ENCODE measurements around the gene TAGAP. TPM values are rescaled to one million over a fixed set of nuclear protein-coding genes. Genes with fewer than 3 reads are reported as not detected.
"Not testable (repeated sequence)": the region's sequence is repeated elsewhere in the genome, so short reads cannot be mapped to it uniquely, and the experiment has no call there.

The TAGAP gene
- total and polyA plus RNA-seq, 2 donors (not counting 1 experiment from before 2014, with no cell fraction given), result 167 to 242 TPM

DNA sequence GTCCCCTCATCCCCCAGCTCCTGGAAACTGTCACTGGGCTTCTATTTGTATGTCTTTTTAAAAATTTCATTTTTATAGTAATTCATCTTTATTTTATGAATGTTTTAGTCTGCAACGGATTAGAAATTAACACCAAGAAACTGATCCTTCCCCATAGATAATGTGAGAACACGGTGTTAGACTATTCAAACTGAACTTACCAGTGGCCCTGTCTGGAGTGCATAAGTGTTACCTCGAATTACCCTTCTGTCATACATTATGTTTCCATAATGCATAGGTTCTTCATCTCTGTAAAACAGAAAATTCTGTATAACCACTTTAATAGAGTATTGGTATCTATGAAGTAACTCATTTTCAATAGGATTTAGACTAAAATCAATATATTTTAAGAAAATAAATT lies 51.2 kb downstream of the TAGAP start:
- WGBS (ENCODE audit: insufficient coverage), result no CpG with 5 or more reads among the region's 3 CpGs
- no peak overlapping the region for H3K27ac Mint-ChIP-seq
- H3K9ac ChIP-seq (ENCODE audit: low read length), result no peak overlapping the region
- peaks cover 0 to 8% (median 6%) of the 10 kb centered on the region in 3 donors for H3K9me3 ChIP-seq (ENCODE audit: control extremely low read depth in 1 of 3, control insufficient read depth in 2 of 3, insufficient read depth in 1 of 3, low read length in 2 of 3)
- H3K9me3 Mint-ChIP-seq (ENCODE audit: insufficient read depth), result no peaks in the 10 kb centered on the region
- no peaks in the 10 kb centered on the region for H4K20me1 ChIP-seq (ENCODE audit: control insufficient read depth, insufficient read depth, low read length, poor library complexity, severe bottlenecking)
- TF ChIP-seq EZH2 (IDR thresholded peaks at IDR 0.05; ENCODE audit: borderline replicate concordance, insufficient read depth, low read depth, low read length, poor library complexity, severe bottlenecking), result no peak
- TF ChIP-seq, protein P1, sequence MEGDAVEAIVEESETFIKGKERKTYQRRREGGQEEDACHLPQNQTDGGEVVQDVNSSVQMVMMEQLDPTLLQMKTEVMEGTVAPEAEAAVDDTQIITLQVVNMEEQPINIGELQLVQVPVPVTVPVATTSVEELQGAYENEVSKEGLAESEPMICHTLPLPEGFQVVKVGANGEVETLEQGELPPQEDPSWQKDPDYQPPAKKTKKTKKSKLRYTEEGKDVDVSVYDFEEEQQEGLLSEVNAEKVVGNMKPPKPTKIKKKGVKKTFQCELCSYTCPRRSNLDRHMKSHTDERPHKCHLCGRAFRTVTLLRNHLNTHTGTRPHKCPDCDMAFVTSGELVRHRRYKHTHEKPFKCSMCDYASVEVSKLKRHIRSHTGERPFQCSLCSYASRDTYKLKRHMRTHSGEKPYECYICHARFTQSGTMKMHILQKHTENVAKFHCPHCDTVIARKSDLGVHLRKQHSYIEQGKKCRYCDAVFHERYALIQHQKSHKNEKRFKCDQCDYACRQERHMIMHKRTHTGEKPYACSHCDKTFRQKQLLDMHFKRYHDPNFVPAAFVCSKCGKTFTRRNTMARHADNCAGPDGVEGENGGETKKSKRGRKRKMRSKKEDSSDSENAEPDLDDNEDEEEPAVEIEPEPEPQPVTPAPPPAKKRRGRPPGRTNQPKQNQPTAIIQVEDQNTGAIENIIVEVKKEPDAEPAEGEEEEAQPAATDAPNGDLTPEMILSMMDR (IDR thresholded peaks at IDR 0.05), result no peak
- no peaks in the 10 kb centered on the region for H3K79me2 ChIP-seq (ENCODE audit: control insufficient read depth, insufficient read depth, low read length)
- no peaks in the 10 kb centered on the region for H3K27me3 ChIP-seq (replicated peaks in 1 of 4; ENCODE audit: control extremely low read depth in 1 of 4, control insufficient read depth in 3 of 4, insufficient read depth in 4 of 4, low read length in 3 of 4)
- POLR2A ChIA-PET, result no interaction called here
- intact Hi-C loops (cut with micrococcal nuclease), result no loop called here
- no peaks in the 10 kb centered on the region for H3K36me3 ChIP-seq (replicated peaks in 1 of 2; ENCODE audit: control extremely low read depth in 1 of 2, control insufficient read depth in 1 of 2, extremely low read depth in 1 of 2, insufficient read depth in 2 of 2, low read length in 1 of 2)
- no peak overlapping the region for H3K27ac ChIP-seq (ENCODE audit: low read length in 2 of 2)
- no peak overlapping the region for H2AFZ ChIP-seq (ENCODE audit: insufficient read depth, low read depth, low read length, poor library complexity, severe bottlenecking)
- no peaks in the 10 kb centered on the region for H3K27me3 Mint-ChIP-seq
- peaks cover 1% of the 10 kb centered on the region for H3K4me1 Mint-ChIP-seq
- H3K4me2 ChIP-seq (replicated peaks; ENCODE audit: low read depth, low read length, poor library complexity, severe bottlenecking), result no peak overlapping the region
- H3K4me3 ChIP-seq (ENCODE audit: control extremely low read depth in 1 of 5, extremely low read depth in 1 of 5, insufficient read depth in 1 of 5, low read depth in 2 of 5, low read length in 4 of 5), result no peak overlapping the region
- CTCF ChIA-PET, result interaction anchor here (0.7 kb wide), 1 partner anchor 290 kb away, joined by 3 read pairs; no protein-coding TSS in a partner anchor
- H3K4me3 Mint-ChIP-seq, result no peak overlapping the region
- DNase-seq (no peak), ATAC-seq (ENCODE audit: low read depth) (no peak)
- H3K4me1 ChIP-seq (ENCODE audit: control insufficient read depth in 2 of 2, insufficient read depth in 2 of 2, low read length in 2 of 2), result no peaks in the 10 kb centered on the region

- WGBS (ENCODE audit: insufficient coverage), result 100% methylated on average over 1 of the region's 2 CpGs
- ATAC-seq (ENCODE audit: low read depth) (no peak), DNase-seq (no peak)
- no peak overlapping the region for H3K4me3 ChIP-seq (ENCODE audit: control extremely low read depth in 1 of 5, extremely low read depth in 1 of 5, insufficient read depth in 1 of 5, low read depth in 2 of 5, low read length in 4 of 5)
- Mint-ChIP-seq H3K27me3 (no peaks in the 10 kb centered on the region), H3K4me3 (no peak overlapping the region), H3K9me3 (ENCODE audit: insufficient read depth) (peaks cover 5% of the 10 kb centered on the region), H3K27ac (no peak overlapping the region), H3K4me1 (no peaks in the 10 kb centered on the region)
- no peaks in the 10 kb centered on the region for H4K20me1 ChIP-seq (ENCODE audit: control insufficient read depth, insufficient read depth, low read length, poor library complexity, severe bottlenecking)
- H3K27ac ChIP-seq (ENCODE audit: low read length in 2 of 2), result no peak overlapping the region
- POLR2A ChIA-PET, result interaction anchor here (1.2 kb wide), 1 partner anchor 220 kb away, joined by 3 read pairs; no protein-coding TSS in a partner anchor
- peaks cover 0 to 13% (median 8%) of the 10 kb centered on the region in 3 donors for H3K9me3 ChIP-seq (ENCODE audit: control extremely low read depth in 1 of 3, control insufficient read depth in 2 of 3, insufficient read depth in 1 of 3, low read length in 2 of 3)
- H3K36me3 ChIP-seq (replicated peaks in 1 of 2; ENCODE audit: control extremely low read depth in 1 of 2, control insufficient read depth in 1 of 2, extremely low read depth in 1 of 2, insufficient read depth in 2 of 2, low read length in 1 of 2), result no peaks in the 10 kb centered on the region
- TF ChIP-seq, protein P1 (IDR thresholded peaks at IDR 0.05), result no peak
- no peak for TF ChIP-seq EZH2 (IDR thresholded peaks at IDR 0.05; ENCODE audit: borderline replicate concordance, insufficient read depth, low read depth, low read length, poor library complexity, severe bottlenecking)
- H3K9ac ChIP-seq (ENCODE audit: low read length), result no peak overlapping the region
- intact Hi-C loops (cut with micrococcal nuclease), result no loop called here
- H3K4me2 ChIP-seq (replicated peaks; ENCODE audit: low read depth, low read length, poor library complexity, severe bottlenecking), result no peak overlapping the region
- no peaks in the 10 kb centered on the region for H3K79me2 ChIP-seq (ENCODE audit: control insufficient read depth, insufficient read depth, low read length)
- CTCF ChIA-PET, result interaction anchor here (0.9 to 2.0 kb wide), 4 partner anchors 9 to 143 kb away, joined by 3 to 6 read pairs (median 4); partner anchors contain the start of gene RSPH3
- H2AFZ ChIP-seq (ENCODE audit: insufficient read depth, low read depth, low read length, poor library complexity, severe bottlenecking), result no peak overlapping the region
- no peaks in the 10 kb centered on the region for H3K27me3 ChIP-seq (replicated peaks in 1 of 4; ENCODE audit: control extremely low read depth in 1 of 4, control insufficient read depth in 3 of 4, insufficient read depth in 4 of 4, low read length in 3 of 4)
- H3K4me1 ChIP-seq (ENCODE audit: control insufficient read depth in 2 of 2, insufficient read depth in 2 of 2, low read length in 2 of 2), result no peaks in the 10 kb centered on the region
Observed at GRCh38 chr6:158991017-158991723, 53.6 kb downstream of the TAGAP start.

DNA sequence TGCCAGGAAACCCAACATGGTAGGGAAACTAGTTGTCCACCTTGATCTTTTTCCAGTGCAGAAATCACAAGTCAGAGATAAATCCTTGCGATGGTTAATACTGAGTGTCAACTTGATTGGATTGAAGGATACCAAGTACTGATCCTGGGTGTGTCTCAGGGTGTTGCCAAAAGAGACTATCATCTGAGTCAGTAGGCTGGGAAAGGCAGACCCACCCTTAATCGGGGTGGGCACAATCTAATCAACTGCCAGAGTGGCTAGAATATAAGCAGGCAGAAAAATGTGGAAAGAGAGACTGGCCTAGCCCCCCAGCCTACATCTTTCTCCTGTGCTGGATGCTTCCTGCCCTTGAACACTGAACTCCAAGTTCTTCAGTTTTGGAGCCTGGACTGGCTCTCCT lies 55.1 kb downstream of the TAGAP start:
- H3K27me3 ChIP-seq (replicated peaks in 1 of 4; ENCODE audit: control extremely low read depth in 1 of 4, control insufficient read depth in 3 of 4, insufficient read depth in 4 of 4, low read length in 3 of 4); H3K27me3 Mint-ChIP-seq; POLR2A ChIA-PET; H3K9ac ChIP-seq (ENCODE audit: low read length); intact Hi-C loops (cut with micrococcal nuclease); H3K4me3 ChIP-seq (ENCODE audit: control extremely low read depth in 1 of 5, extremely low read depth in 1 of 5, insufficient read depth in 1 of 5, low read depth in 2 of 5, low read length in 4 of 5); H2AFZ ChIP-seq (ENCODE audit: insufficient read depth, low read depth, low read length, poor library complexity, severe bottlenecking); DNase-seq; H3K27ac Mint-ChIP-seq; ATAC-seq (ENCODE audit: low read depth); H3K4me1 Mint-ChIP-seq; H3K79me2 ChIP-seq (ENCODE audit: control insufficient read depth, insufficient read depth, low read length); H3K4me2 ChIP-seq (replicated peaks; ENCODE audit: low read depth, low read length, poor library complexity, severe bottlenecking); H3K4me3 Mint-ChIP-seq; H3K9me3 Mint-ChIP-seq (ENCODE audit: insufficient read depth); H3K36me3 ChIP-seq (replicated peaks in 1 of 2; ENCODE audit: control extremely low read depth in 1 of 2, control insufficient read depth in 1 of 2, extremely low read depth in 1 of 2, insufficient read depth in 2 of 2, low read length in 1 of 2); H4K20me1 ChIP-seq (ENCODE audit: control insufficient read depth, insufficient read depth, low read length, poor library complexity, severe bottlenecking); H3K27ac ChIP-seq (ENCODE audit: low read length in 2 of 2); H3K4me1 ChIP-seq (ENCODE audit: control insufficient read depth in 2 of 2, insufficient read depth in 2 of 2, low read length in 2 of 2): not testable (repeated sequence)
- CTCF ChIA-PET, result interaction anchor here (2.0 kb wide), 1 partner anchor 10 kb away, joined by 5 read pairs; the partner anchor contains the start of gene RSPH3
- WGBS (ENCODE audit: insufficient coverage), result 100% methylated on average over 1 of the region's 2 CpGs
- peaks cover 0 to 13% (median 8%) of the 10 kb centered on the region in 3 donors for H3K9me3 ChIP-seq (ENCODE audit: control extremely low read depth in 1 of 3, control insufficient read depth in 2 of 3, insufficient read depth in 1 of 3, low read length in 2 of 3)
